ENCODE data around the gene KPNA6. TPM values are rescaled to one million over a fixed set of nuclear protein-coding genes. Genes with fewer than 3 reads are reported as not detected.
"Not testable (repeated sequence)": the region's sequence is repeated elsewhere in the genome, so short reads cannot be mapped to it uniquely, and the experiment has no call there.

The KPNA6 gene
- total RNA-seq, 1 experiment from 2014 or later = 116 TPM

DNA sequence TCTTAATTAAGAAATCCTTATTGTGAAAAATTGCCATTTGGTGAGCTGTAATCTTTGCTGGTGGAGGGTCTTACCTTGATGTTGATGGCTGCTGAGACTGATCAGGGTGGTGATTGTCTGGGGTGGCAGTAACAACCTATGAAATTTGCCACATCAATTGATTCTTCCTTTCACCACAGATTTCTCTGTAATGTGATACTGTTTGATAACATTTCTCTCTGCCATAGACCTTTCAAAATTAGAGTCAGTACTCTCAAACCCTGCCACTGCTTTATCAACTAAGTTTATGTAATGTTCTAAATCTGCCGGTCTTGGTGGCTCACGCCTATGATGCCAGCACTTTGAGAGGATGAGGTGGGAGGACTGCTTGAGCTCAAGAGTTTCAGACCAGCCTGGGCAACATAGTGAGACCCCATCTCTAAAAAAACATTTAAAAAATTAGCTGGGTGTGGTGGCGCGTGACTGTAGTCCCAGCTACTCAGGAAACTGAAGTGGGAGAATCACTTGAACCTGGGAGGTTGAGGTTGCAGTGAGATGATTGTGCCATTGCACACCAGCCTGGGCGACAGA is 5.0 kb downstream of the KPNA6 start:
- no peak for TF ChIP-seq SIN3A (IDR thresholded peaks at IDR 0.05; ENCODE audit: borderline replicate concordance, insufficient read depth, low read depth, low read length)
- TF ChIP-seq REST (IDR thresholded peaks at IDR 0.05; ENCODE audit: insufficient read depth in 1 of 2, low read depth in 2 of 2, low read length in 1 of 2) = no peak
- no peak for TF ChIP-seq CTCF (IDR thresholded peaks at IDR 0.05)
- no peak for TF ChIP-seq POLR2AphosphoS5 (IDR thresholded peaks at IDR 0.05; ENCODE audit: low read depth, low read length)
- no peak for TF ChIP-seq TCF7L2 (IDR thresholded peaks at IDR 0.05; ENCODE audit: low read depth, low read length)
- ChIA-PET CTCF (no interaction called here), POLR2A (no interaction called here)
- peaks cover 19% of the 10 kb centered on the region; the same call in 1 of the 2 replicates for H3K4me1 ChIP-seq (ENCODE audit: control insufficient read depth, insufficient read depth, low read length)
- ATAC-seq (no peak), DNase-seq (ENCODE audit: low read depth, low spot score) (no peak)
- H3K27me3 ChIP-seq (ENCODE audit: control insufficient read depth, insufficient read depth, low read length) = no peaks in the 10 kb centered on the region
- H3K27ac ChIP-seq (ENCODE audit: low read length) = no peak overlapping the region
- H3K9me3 ChIP-seq (ENCODE audit: control insufficient read depth, insufficient read depth, low read depth, low read length) = no peaks in the 10 kb centered on the region
- peaks cover 7% of the 10 kb centered on the region; the same call in 1 of the 2 replicates for H3K36me3 ChIP-seq (ENCODE audit: control insufficient read depth, insufficient read depth, low read length)
- no peak overlapping the region for H3K4me3 ChIP-seq (ENCODE audit: low read depth in 2 of 2, low read length in 2 of 2)
- no TSS peak for BruUV-seq (replicated peaks)
- in situ Hi-C loops (cut with HindIII; ENCODE audit: low pct_unique_long_range_greater_than_20kb, low sequenced_read_pairs) (no loop called here), intact Hi-C loops (cut with micrococcal nuclease; ENCODE audit: unreplicated experiment) (no loop called here)

DNA sequence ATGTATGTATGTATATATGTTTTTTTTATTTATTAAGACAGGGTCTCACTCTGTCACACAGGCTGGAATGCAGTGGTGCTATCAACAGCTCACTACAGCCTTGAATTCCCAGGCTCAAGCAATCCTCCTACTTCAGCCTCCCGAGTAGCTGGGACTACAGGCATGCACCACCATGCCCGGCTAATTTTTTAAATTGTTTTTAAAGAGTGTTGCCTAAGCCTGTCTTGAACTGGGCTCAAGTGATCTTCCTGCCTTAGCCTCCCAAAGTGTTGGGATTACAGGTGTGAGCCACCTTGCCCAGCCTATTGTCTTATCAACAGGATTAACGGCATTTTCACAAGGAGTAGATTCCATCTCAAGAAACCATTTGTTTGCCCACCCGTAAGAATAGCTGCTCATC is 5.6 kb downstream of the KPNA6 start:
- intact Hi-C loops (cut with micrococcal nuclease; ENCODE audit: unreplicated experiment); DNase-seq (ENCODE audit: low read depth, low spot score); ATAC-seq; CTCF ChIA-PET; H3K9me3 ChIP-seq (ENCODE audit: control insufficient read depth, insufficient read depth, low read depth, low read length); H3K4me3 ChIP-seq (ENCODE audit: low read depth in 2 of 2, low read length in 2 of 2); POLR2A ChIA-PET; H3K27me3 ChIP-seq (ENCODE audit: control insufficient read depth, insufficient read depth, low read length); BruUV-seq (replicated peaks); H3K27ac ChIP-seq (ENCODE audit: low read length); in situ Hi-C loops (cut with HindIII; ENCODE audit: low pct_unique_long_range_greater_than_20kb, low sequenced_read_pairs); H3K36me3 ChIP-seq (ENCODE audit: control insufficient read depth, insufficient read depth, low read length): not testable (repeated sequence)
- peaks cover 19% of the 10 kb centered on the region; the same call in 1 of the 2 replicates for H3K4me1 ChIP-seq (ENCODE audit: control insufficient read depth, insufficient read depth, low read length)

GRCh38 chr1:32114420-32114819 is 6.6 kb downstream of the KPNA6 start:
- in situ Hi-C loops (cut with HindIII; ENCODE audit: low pct_unique_long_range_greater_than_20kb, low sequenced_read_pairs) = no loop called here
- DNase-seq (ENCODE audit: low read depth, low spot score) (no peak), ATAC-seq (no peak)
- POLR2A ChIA-PET = no interaction called here
- H3K9me3 ChIP-seq (ENCODE audit: control insufficient read depth, insufficient read depth, low read depth, low read length) = no peaks in the 10 kb centered on the region
- no peak overlapping the region for H3K27ac ChIP-seq (ENCODE audit: low read length)
- no peak overlapping the region for H3K4me3 ChIP-seq (ENCODE audit: low read depth in 2 of 2, low read length in 2 of 2)
- intact Hi-C loops (cut with micrococcal nuclease; ENCODE audit: unreplicated experiment) = no loop called here
- no peaks in the 10 kb centered on the region for H3K27me3 ChIP-seq (ENCODE audit: control insufficient read depth, insufficient read depth, low read length)
- no peaks in the 10 kb centered on the region for H3K36me3 ChIP-seq (ENCODE audit: control insufficient read depth, insufficient read depth, low read length)
- peaks cover 19% of the 10 kb centered on the region; the same call in 1 of the 2 replicates for H3K4me1 ChIP-seq (ENCODE audit: control insufficient read depth, insufficient read depth, low read length)
- no TSS peak for BruUV-seq (replicated peaks)
- TF ChIP-seq POLR2AphosphoS5 (IDR thresholded peaks at IDR 0.05; ENCODE audit: low read depth, low read length) = no peak
- no peak for TF ChIP-seq SIN3A (IDR thresholded peaks at IDR 0.05; ENCODE audit: borderline replicate concordance, insufficient read depth, low read depth, low read length)
- TF ChIP-seq REST (IDR thresholded peaks at IDR 0.05; ENCODE audit: insufficient read depth in 1 of 2, low read depth in 2 of 2, low read length in 1 of 2) = no peak
- no peak for TF ChIP-seq CTCF (IDR thresholded peaks at IDR 0.05)
- TF ChIP-seq TCF7L2 (IDR thresholded peaks at IDR 0.05; ENCODE audit: low read depth, low read length) = no peak
- CTCF ChIA-PET = no interaction called here

Measured in Panc1 (cell line).